Kasumi-1 (cell line): ENCODE results near the gene CSK.

Source experiments
- DNase-seq, 2 experiments: peaks; one replicate each; lab custom pipeline; 2025; lab: John Stamatoyannopoulos, UW

The CSK gene

GRCh38 chr15:74801311-74801997, 19.6 kb downstream of the CSK start:
- DNase-seq = no peak

- DNase-seq = no peak
Measured at GRCh38 chr15:74802290-74802689, 20.4 kb downstream of the CSK start.

- DNase-seq = no peak
Measured at GRCh38 chr15:74802862-74803447, 21.1 kb downstream of the CSK start.

- no peak for DNase-seq
Measured at GRCh38 chr15:74804935-74805334, 23.1 kb downstream of the CSK start.

GRCh38 chr15:74807282-74807681, 25.4 kb downstream of the CSK start:
- no peak for DNase-seq

- DNase-seq = no peak
Measured at GRCh38 chr15:74808078-74808839, 26.4 kb downstream of the CSK start.

GRCh38 chr15:74808840-74809229, 27.0 kb downstream of the CSK start:
- DNase-seq = no peak

GRCh38 chr15:74809242-74809641, 27.4 kb downstream of the CSK start:
- DNase-seq = no peak

GRCh38 chr15:74809956-74810355, 28.1 kb downstream of the CSK start:
- DNase-seq = no peak

- no peak for DNase-seq
Measured at GRCh38 chr15:74812533-74812932, 30.7 kb downstream of the CSK start, which contains the start of gene LMAN1L. Gene LMAN1L, plus strand, starts transcription at chr15:74812835. Its CDS starts 20 bp downstream, at chr15:74812855.

- DNase-seq = no peak
Measured at GRCh38 chr15:74815121-74815934, 33.4 kb downstream of the CSK start.

GRCh38 chr15:74815961-74816360, 34.1 kb downstream of the CSK start:
- no peak for DNase-seq

- DNase-seq = no peak
Measured at GRCh38 chr15:74816624-74817369, 34.9 kb downstream of the CSK start.

GRCh38 chr15:74817370-74817737, 35.5 kb downstream of the CSK start:
- peak; percentile 39 to 42 for DNase-seq

- no peak for DNase-seq
Measured at GRCh38 chr15:74820056-74820455, 38.2 kb downstream of the CSK start.

- no peak for DNase-seq
Measured at GRCh38 chr15:74821091-74821789, 39.4 kb downstream of the CSK start.

- DNase-seq = no peak
Measured at GRCh38 chr15:74821790-74822158, 39.9 kb downstream of the CSK start.

- DNase-seq = no peak
Measured at GRCh38 chr15:74822233-74822632, 40.4 kb downstream of the CSK start.

GRCh38 chr15:74823324-74823723, 41.4 kb downstream of the CSK start:
- no peak for DNase-seq

- DNase-seq = no peak
Measured at GRCh38 chr15:74824976-74825375, 43.1 kb downstream of the CSK start.

- no peak for DNase-seq
Measured at GRCh38 chr15:74825866-74826265, 44.0 kb downstream of the CSK start.
